Body of pancreas (tissue), 4 donors: Measurements from ENCODE around the gene ZFHX3. TPM values are rescaled to one million over a fixed set of nuclear protein-coding genes. Genes with fewer than 3 reads are reported as not detected.
"Not testable (repeated sequence)": the region's sequence is repeated elsewhere in the genome, so short reads cannot be mapped to it uniquely, and the experiment has no call there.

Source experiments
- ATAC-seq: fragments of 150-250 bp; one replicate; pipeline ENCODE4 v1.9.1; 2016
- DNase-seq, 4 donors: peaks; one replicate each; pipeline ENCODE4 v3.0.0-alpha.2; 2019
- H3K27ac ChIP-seq, 4 donors: fragments of 200-600 bp; sonication (generic); 1 replicate in 3 of 4; 2 replicates in 1 of 4; pipeline versions ENCODE4 v1.5.1 to v1.6.1; 2016 to 2019; ENCODE audit warnings: mild to moderate bottlenecking in 1 of 4, mixed read lengths in 1 of 4, moderate library complexity in 1 of 4
- H3K27me3 ChIP-seq, 2 donors: fragments of 200-600 bp; sonication (generic); one replicate each; pipeline ENCODE4 v1.6.0; 2016; ENCODE audit warnings: mild to moderate bottlenecking in 1 of 2
- H3K36me3 ChIP-seq, 2 donors: fragments of 200-600 bp; sonication (generic); replicated peaks in 1 of 2; 2 replicates each; pipeline ENCODE4 v1.5.1; 2016; ENCODE audit warnings: low read depth in 2 of 2; ENCODE audit not compliant: insufficient read depth in 1 of 2
- H3K4me1 ChIP-seq: fragments of 200-600 bp; sonication (generic); one replicate; pipeline ENCODE4 v1.6.0; 2016
- H3K4me3 ChIP-seq, 2 donors: fragments of 200-600 bp; sonication (generic); 1 replicate in 1 of 2; 2 replicates in 1 of 2; pipeline ENCODE4 v1.5.1; 2016 to 2019
- H3K9me3 ChIP-seq, 3 donors: fragments of 200-600 bp; sonication (generic); 1 replicate in 2 of 3; 2 replicates in 1 of 3; pipeline ENCODE4 v1.5.1; 2016
- CTCF ChIP-seq, 7 experiments: fragments of 450-650 bp in 4 of 7; fragments of 200-600 bp in 3 of 7; sonication (generic) in 3 of 7; IDR thresholded peaks; one replicate each; pipeline ENCODE4 v1.5.1; 2016 to 2019; ENCODE audit warnings: antibody characterized with exemption in 7 of 7
- POLR2A ChIP-seq, 3 donors: fragments of 450-650 bp; IDR thresholded peaks; one replicate each; pipeline ENCODE4 v1.6.1; 2016; ENCODE audit warnings: antibody characterized with exemption in 3 of 3, mild to moderate bottlenecking in 2 of 3
- WGBS, 2 donors: methylation state at CpG; one replicate each; pipeline ENCODE4 v1.1.5; 2017; 5-methylcytosine and 5-hydroxymethylcytosine counted together
- intact Hi-C: fragments of 100-400 bp; cut with DNase I; formaldehyde crosslinking; loops from one replicate; pipeline ENCODE4 v1.15.1; 2023
- total RNA-seq, 2 donors: library from RNA; depleted of rRNA; stranded (reverse); fragments of >200 nt; gene quantifications; one replicate each; pipeline ENCODE4 v1.1.0, GENCODE V29; 2016

ZFHX3 gene
- total RNA-seq, 2 donors from 2014 or later = 22.4 to 24.6 TPM

- H3K4me1 ChIP-seq = no peaks in the 10 kb centered on the region
- H3K27ac ChIP-seq = no peak overlapping the region
- no peaks in the 10 kb centered on the region for H3K9me3 ChIP-seq
- TF ChIP-seq CTCF (IDR thresholded peaks at IDR 0.05) = no peak
- no peak for TF ChIP-seq POLR2A (IDR thresholded peaks at IDR 0.05)
- DNase-seq (no peak), ATAC-seq (no peak)
- H3K27me3 ChIP-seq = no peaks in the 10 kb centered on the region
- no peak overlapping the region for H3K4me3 ChIP-seq
- 68 to 70% methylated on average over 1 of the region's 1 CpG for WGBS, 2 donors
- intact Hi-C loops = no loop called here
- H3K36me3 ChIP-seq = no peaks in the 10 kb centered on the region
These were observed 33.0 kb upstream of the ZFHX3 start for GRCh38 chr16:73080931-73081330.

- intact Hi-C loops = loop anchor here (10.0 kb wide), 1 partner anchor 78 kb away; no protein-coding TSS in a partner anchor
- 48 to 51% methylated on average over 6 of the region's 6 CpGs for WGBS, 2 donors
- H3K27ac ChIP-seq = no peak overlapping the region
- no peak overlapping the region for H3K4me3 ChIP-seq
- H3K4me1 ChIP-seq = peaks cover 6% of the 10 kb centered on the region
- ATAC-seq = no peak
- H3K36me3 ChIP-seq = no peaks in the 10 kb centered on the region
- no peaks in the 10 kb centered on the region for H3K9me3 ChIP-seq
- H3K27me3 ChIP-seq = no peaks in the 10 kb centered on the region
- no peak for DNase-seq
- TF ChIP-seq POLR2A (IDR thresholded peaks at IDR 0.05) = no peak
- no peak for TF ChIP-seq CTCF (IDR thresholded peaks at IDR 0.05)
These were observed 28.4 kb upstream of the ZFHX3 start for GRCh38 chr16:73076324-73076810.

- 86 to 89% methylated on average over 9 of the region's 9 CpGs for WGBS, 2 donors
- DNase-seq (no peak), ATAC-seq (no peak)
- Histone ChIP-seq H3K27me3 (no peaks in the 10 kb centered on the region), H3K4me3 (no peak overlapping the region), H3K27ac (no peak overlapping the region), H3K9me3 (no peaks in the 10 kb centered on the region), H3K36me3 (no peaks in the 10 kb centered on the region), H3K4me1 (peaks cover 16% of the 10 kb centered on the region)
- TF ChIP-seq POLR2A (IDR thresholded peaks at IDR 0.05) (no peak), CTCF (IDR thresholded peaks at IDR 0.05) (no peak)
- intact Hi-C loops = loop anchor here (10.0 kb wide), 1 partner anchor 80 kb away; no protein-coding TSS in a partner anchor
These were observed 26.5 kb upstream of the ZFHX3 start for GRCh38 chr16:73074382-73074781.

GRCh38 chr16:73072051-73072450 lies 24.1 kb upstream of the ZFHX3 start:
- H3K36me3 ChIP-seq, H3K9me3 ChIP-seq, H3K27me3 ChIP-seq, DNase-seq, H3K4me3 ChIP-seq, ATAC-seq: not testable (repeated sequence)
- 94% methylated on average over 9 of the region's 9 CpGs for WGBS, 2 donors
- Histone ChIP-seq H3K27ac (peak overlapping the region in 3 of 4 donors; percentile 65 to 86 (median 82)), H3K4me1 (peaks cover 24% of the 10 kb centered on the region)
- intact Hi-C loops = loop anchor here (10.0 kb wide), 1 partner anchor 83 kb away; no protein-coding TSS in a partner anchor

GRCh38 chr16:73071131-73071940 lies 23.4 kb upstream of the ZFHX3 start:
- ATAC-seq (peak; percentile 66), DNase-seq (peak; percentile 68 to 80 (median 78))
- Histone ChIP-seq H3K4me3 (no peak overlapping the region), H3K36me3 (no peaks in the 10 kb centered on the region), H3K27me3 (peaks cover 0 to 3% of the 10 kb centered on the region in 2 donors), H3K9me3 (no peaks in the 10 kb centered on the region), H3K4me1 (peaks cover 31% of the 10 kb centered on the region), H3K27ac (peak overlapping the region; percentile 65 to 86 (median 82))
- no peak for TF ChIP-seq CTCF (IDR thresholded peaks at IDR 0.05)
- no peak for TF ChIP-seq POLR2A (IDR thresholded peaks at IDR 0.05)
- intact Hi-C loops = loop anchor here (10.0 kb wide), 1 partner anchor 83 kb away; no protein-coding TSS in a partner anchor
- WGBS, 2 donors = 5 to 8% methylated on average over 13 to 17 of the region's 17 CpGs
